Panc1 (cell line): ENCODE data around the gene FRRS1. TPM values are rescaled to one million over a fixed set of nuclear protein-coding genes. Genes with fewer than 3 reads are reported as not detected.

Experiments
- ATAC-seq: fragments of 200-7000 bp; cut with Tn5 transposase; 2 replicates; pipeline ENCODE4 v1.9.1; 2020; ENCODE audit warnings: mild to moderate bottlenecking, moderate library complexity
- BruUV-seq: library from RNA; stranded (reverse); fragments of 400-500 nt; replicated peaks from 2 replicates; lab custom pipeline; 2021; lab: Mats Ljungman, UMichigan
- CTCF ChIA-PET: fragments of 300-600 bp; sonication (Branson Sonifier 250); formaldehyde crosslinking; loops from one replicate; lab custom pipeline; 2022; ENCODE audit warnings: antibody characterized with exemption; lab: Charles Lee
- POLR2A ChIA-PET: fragments of 300-600 bp; sonication (Branson Sonifier 250); formaldehyde crosslinking; loops from one replicate; lab custom pipeline; 2022; ENCODE audit warnings: antibody characterized with exemption; lab: Charles Lee
- DNase-seq: peaks from one replicate; pipeline ENCODE4 v3.0.0-alpha.2; 2010; ENCODE audit warnings: low read depth, low spot score
- H3K27ac ChIP-seq: 2 replicates; pipeline ENCODE4 v1.5.1; 2011; ENCODE audit warnings: mild to moderate bottlenecking, low read length, inconsistent platforms
- H3K27me3 ChIP-seq: fragments of 200-500 bp; sonication (Bioruptor generic); 2 replicates; pipeline ENCODE4 v1.6.0; 2014; ENCODE audit warnings: low read length, inconsistent platforms; ENCODE audit not compliant: control insufficient read depth, insufficient read depth
- H3K36me3 ChIP-seq: fragments of 200-500 bp; sonication (Bioruptor generic); 2 replicates; pipeline ENCODE4 v1.5.1; 2014; ENCODE audit warnings: inconsistent platforms, mild to moderate bottlenecking, low read length, moderate library complexity; ENCODE audit not compliant: control insufficient read depth, insufficient read depth
- H3K4me1 ChIP-seq: 2 replicates; pipeline ENCODE4 v1.5.1; 2011; ENCODE audit warnings: inconsistent platforms, mild to moderate bottlenecking, low read length, moderate library complexity; ENCODE audit not compliant: control insufficient read depth, insufficient read depth
- H3K4me3 ChIP-seq, 2 experiments: 2 replicates each; pipeline ENCODE4 v1.5.1; 2011 to 2012; ENCODE audit warnings: low read depth in 2 of 2, low read length in 2 of 2, mild to moderate bottlenecking in 2 of 2, inconsistent platforms in 1 of 2, moderate library complexity in 1 of 2
- H3K9me3 ChIP-seq: fragments of 200-500 bp; sonication (Bioruptor generic); 2 replicates; pipeline ENCODE4 v1.5.1; 2014; ENCODE audit warnings: low read depth, mild to moderate bottlenecking, inconsistent platforms, low read length, moderate library complexity; ENCODE audit not compliant: control insufficient read depth, insufficient read depth
- POLR2AphosphoS5 ChIP-seq: IDR thresholded peaks from 2 replicates; pipeline ENCODE4 v1.6.1; 2012; ENCODE audit warnings: mild to moderate bottlenecking, low read depth, low read length, moderate library complexity
- SIN3A ChIP-seq: IDR thresholded peaks from 2 replicates; pipeline ENCODE4 v1.6.1; 2012; ENCODE audit warnings: low read depth, mild to moderate bottlenecking, low read length, moderate library complexity, borderline replicate concordance; ENCODE audit not compliant: insufficient read depth
- TCF7L2 ChIP-seq: IDR thresholded peaks from 2 replicates; pipeline ENCODE4 v1.6.1; 2011; ENCODE audit warnings: mild to moderate bottlenecking, low read depth, low read length, inconsistent platforms
- in situ Hi-C: cut with HindIII; loops from 2 replicates; pipeline ENCODE4 v1.10.0; 2016; ENCODE audit warnings: low sequenced_read_pairs, low pct_unique_long_range_greater_than_20kb
- intact Hi-C: fragments of 100-400 bp; cut with micrococcal nuclease; formaldehyde crosslinking; loops from one replicate; pipeline ENCODE4 v1.10.0; 2022; ENCODE audit not compliant: unreplicated experiment
- total RNA-seq: library from RNA; stranded (reverse); gene quantifications from one replicate; pipeline ENCODE4 v1.2.1, GENCODE V29; 2021; ENCODE audit not compliant: unreplicated experiment
- TF ChIP-seq, protein P1 (sequence below), 2 experiments: IDR thresholded peaks; 2 replicates each; pipeline ENCODE4 v1.6.1; 2011 to 2012; ENCODE audit warnings: low read depth in 2 of 2, control low read depth in 1 of 2, low read length in 1 of 2, mild to moderate bottlenecking in 1 of 2, moderate library complexity in 1 of 2; ENCODE audit not compliant: insufficient read depth in 1 of 2
- TF ChIP-seq, protein P2 (sequence below): fragments of 450-650 bp; IDR thresholded peaks from 2 replicates; pipeline ENCODE4 v1.5.1; 2017; ENCODE audit warnings: mild to moderate bottlenecking

FRRS1 gene
- total RNA-seq, 1 experiment from 2014 or later, result 1.2 TPM

DNA sequence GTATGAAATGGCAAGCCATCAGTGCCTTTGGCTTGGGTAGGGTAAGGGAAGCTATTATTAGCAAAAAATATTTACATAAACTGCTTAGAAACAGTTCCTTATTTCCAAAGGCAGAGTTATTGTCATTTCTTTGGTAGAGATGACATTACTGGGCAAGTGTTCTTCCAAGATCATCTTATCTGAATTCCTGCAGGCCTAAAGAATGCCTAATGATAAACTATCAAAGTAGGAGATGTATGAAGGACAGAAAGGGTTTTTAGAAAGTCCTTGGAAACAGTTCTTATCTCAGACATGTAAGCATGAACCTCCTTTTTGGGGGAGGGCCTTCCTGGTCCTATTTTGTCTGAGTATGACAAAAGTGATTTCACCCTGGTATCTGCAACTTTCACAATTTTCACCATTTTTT, 5.1 kb upstream of the FRRS1 start:
- H3K4me3 ChIP-seq, result no peak overlapping the region
- in situ Hi-C loops (no loop called here), intact Hi-C loops (no loop called here)
- H3K27ac ChIP-seq, result no peak overlapping the region
- BruUV-seq, result no TSS peak
- DNase-seq, result no peak
- H3K36me3 ChIP-seq, result no peaks in the 10 kb centered on the region
- H3K9me3 ChIP-seq, result no peaks in the 10 kb centered on the region
- TF ChIP-seq, protein P1, sequence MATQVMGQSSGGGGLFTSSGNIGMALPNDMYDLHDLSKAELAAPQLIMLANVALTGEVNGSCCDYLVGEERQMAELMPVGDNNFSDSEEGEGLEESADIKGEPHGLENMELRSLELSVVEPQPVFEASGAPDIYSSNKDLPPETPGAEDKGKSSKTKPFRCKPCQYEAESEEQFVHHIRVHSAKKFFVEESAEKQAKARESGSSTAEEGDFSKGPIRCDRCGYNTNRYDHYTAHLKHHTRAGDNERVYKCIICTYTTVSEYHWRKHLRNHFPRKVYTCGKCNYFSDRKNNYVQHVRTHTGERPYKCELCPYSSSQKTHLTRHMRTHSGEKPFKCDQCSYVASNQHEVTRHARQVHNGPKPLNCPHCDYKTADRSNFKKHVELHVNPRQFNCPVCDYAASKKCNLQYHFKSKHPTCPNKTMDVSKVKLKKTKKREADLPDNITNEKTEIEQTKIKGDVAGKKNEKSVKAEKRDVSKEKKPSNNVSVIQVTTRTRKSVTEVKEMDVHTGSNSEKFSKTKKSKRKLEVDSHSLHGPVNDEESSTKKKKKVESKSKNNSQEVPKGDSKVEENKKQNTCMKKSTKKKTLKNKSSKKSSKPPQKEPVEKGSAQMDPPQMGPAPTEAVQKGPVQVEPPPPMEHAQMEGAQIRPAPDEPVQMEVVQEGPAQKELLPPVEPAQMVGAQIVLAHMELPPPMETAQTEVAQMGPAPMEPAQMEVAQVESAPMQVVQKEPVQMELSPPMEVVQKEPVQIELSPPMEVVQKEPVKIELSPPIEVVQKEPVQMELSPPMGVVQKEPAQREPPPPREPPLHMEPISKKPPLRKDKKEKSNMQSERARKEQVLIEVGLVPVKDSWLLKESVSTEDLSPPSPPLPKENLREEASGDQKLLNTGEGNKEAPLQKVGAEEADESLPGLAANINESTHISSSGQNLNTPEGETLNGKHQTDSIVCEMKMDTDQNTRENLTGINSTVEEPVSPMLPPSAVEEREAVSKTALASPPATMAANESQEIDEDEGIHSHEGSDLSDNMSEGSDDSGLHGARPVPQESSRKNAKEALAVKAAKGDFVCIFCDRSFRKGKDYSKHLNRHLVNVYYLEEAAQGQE (IDR thresholded peaks at IDR 0.05; ENCODE audit: insufficient read depth in 1 of 2, low read depth in 2 of 2, low read length in 1 of 2), result no peak
- TF ChIP-seq TCF7L2 (no peak), POLR2AphosphoS5 (no peak), SIN3A (no peak)
- TF ChIP-seq, protein P2, sequence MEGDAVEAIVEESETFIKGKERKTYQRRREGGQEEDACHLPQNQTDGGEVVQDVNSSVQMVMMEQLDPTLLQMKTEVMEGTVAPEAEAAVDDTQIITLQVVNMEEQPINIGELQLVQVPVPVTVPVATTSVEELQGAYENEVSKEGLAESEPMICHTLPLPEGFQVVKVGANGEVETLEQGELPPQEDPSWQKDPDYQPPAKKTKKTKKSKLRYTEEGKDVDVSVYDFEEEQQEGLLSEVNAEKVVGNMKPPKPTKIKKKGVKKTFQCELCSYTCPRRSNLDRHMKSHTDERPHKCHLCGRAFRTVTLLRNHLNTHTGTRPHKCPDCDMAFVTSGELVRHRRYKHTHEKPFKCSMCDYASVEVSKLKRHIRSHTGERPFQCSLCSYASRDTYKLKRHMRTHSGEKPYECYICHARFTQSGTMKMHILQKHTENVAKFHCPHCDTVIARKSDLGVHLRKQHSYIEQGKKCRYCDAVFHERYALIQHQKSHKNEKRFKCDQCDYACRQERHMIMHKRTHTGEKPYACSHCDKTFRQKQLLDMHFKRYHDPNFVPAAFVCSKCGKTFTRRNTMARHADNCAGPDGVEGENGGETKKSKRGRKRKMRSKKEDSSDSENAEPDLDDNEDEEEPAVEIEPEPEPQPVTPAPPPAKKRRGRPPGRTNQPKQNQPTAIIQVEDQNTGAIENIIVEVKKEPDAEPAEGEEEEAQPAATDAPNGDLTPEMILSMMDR, result no peak
- ChIA-PET CTCF (no interaction called here), POLR2A (no interaction called here)
- H3K27me3 ChIP-seq, result peaks cover 6% of the 10 kb centered on the region
- no peak for ATAC-seq
- no peaks in the 10 kb centered on the region for H3K4me1 ChIP-seq

DNA sequence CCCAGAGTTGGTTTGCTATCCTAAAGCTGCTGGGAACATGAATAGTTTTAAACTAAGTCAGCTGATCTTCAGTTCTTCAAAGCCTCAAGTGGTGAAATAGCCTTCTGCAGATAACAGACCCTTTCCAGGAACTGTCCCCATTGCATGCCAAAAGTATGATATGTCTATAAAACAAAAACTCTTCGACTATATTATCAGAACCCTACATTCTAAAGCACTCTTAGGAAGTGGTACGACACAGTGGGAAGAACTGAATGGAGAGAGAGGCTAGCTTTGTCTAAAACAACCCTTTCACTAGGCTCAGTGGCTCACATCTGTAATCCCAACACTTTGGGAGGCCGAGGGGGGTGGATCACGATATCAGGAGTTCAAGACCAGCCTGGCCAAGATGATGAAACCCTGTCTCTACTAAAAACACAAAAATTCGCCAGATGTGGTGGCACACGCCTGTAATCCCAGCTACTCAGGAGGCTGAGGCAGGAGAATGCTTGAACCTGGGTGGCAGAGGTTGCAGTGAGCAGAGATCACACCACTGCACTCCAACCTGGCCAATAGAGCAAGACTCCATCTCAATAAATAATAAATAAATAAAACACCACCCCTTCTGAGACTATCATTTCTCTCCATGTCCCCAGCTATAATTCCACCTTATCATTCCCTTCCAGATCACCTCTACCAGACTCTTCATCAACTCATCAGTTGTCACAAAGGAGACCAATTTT, 2.2 kb upstream of the FRRS1 start:
- no peak for DNase-seq
- intact Hi-C loops (no loop called here), in situ Hi-C loops (no loop called here)
- Histone ChIP-seq H3K9me3 (no peaks in the 10 kb centered on the region), H3K27me3 (peaks cover 2% of the 10 kb centered on the region), H3K36me3 (peaks cover 4% of the 10 kb centered on the region; the same call in 1 of the 2 replicates), H3K27ac (no peak overlapping the region), H3K4me3 (no peak overlapping the region), H3K4me1 (no peaks in the 10 kb centered on the region)
- ATAC-seq, result no peak
- no TSS peak for BruUV-seq
- POLR2A ChIA-PET, result no interaction called here
- CTCF ChIA-PET, result interaction anchor here (0.6 kb wide), 2 partner anchors 302 to 1466 kb away, joined by 3 to 8 read pairs; no protein-coding TSS in a partner anchor
- TF ChIP-seq, protein P2, result no peak
- TF ChIP-seq TCF7L2 (no peak), POLR2AphosphoS5 (no peak), SIN3A (no peak)
- TF ChIP-seq, protein P1 (IDR thresholded peaks at IDR 0.05; ENCODE audit: insufficient read depth in 1 of 2, low read depth in 2 of 2, low read length in 1 of 2), result no peak
